H9 (cell line): ENCODE measurements around the gene CHKB. TPM values are rescaled to one million over a fixed set of nuclear protein-coding genes. Genes with fewer than 3 reads are reported as not detected.

Experiments
- DNase-seq: peaks from one replicate; pipeline ENCODE4 v3.0.0-alpha.2; 2017
- H2AFZ ChIP-seq: one replicate; pipeline ENCODE4 v1.6.1; 2013; ENCODE audit warnings: mild to moderate bottlenecking, low read length, control low read depth, moderate library complexity
- H2AK5ac ChIP-seq: 2 replicates; pipeline ENCODE4 v1.6.1; 2013; ENCODE audit warnings: low read length, control low read depth, mixed read lengths; ENCODE audit not compliant: insufficient read length
- H2BK120ac ChIP-seq: one replicate; pipeline ENCODE4 v1.6.1; 2013; ENCODE audit warnings: low read depth, mild to moderate bottlenecking, low read length, control low read depth, inconsistent platforms; ENCODE audit not compliant: poor library complexity, severe bottlenecking
- H2BK12ac ChIP-seq: 2 replicates; pipeline ENCODE4 v1.6.1; 2013; ENCODE audit warnings: low read length, control low read depth, mixed read lengths, low read depth; ENCODE audit not compliant: insufficient read length
- H2BK15ac ChIP-seq: 2 replicates; pipeline ENCODE4 v1.6.1; 2013; ENCODE audit warnings: low read depth, low read length, control low read depth
- H2BK20ac ChIP-seq: one replicate; pipeline ENCODE4 v1.6.1; 2013; ENCODE audit warnings: low read depth, mild to moderate bottlenecking, low read length, control low read depth, inconsistent platforms; ENCODE audit not compliant: poor library complexity, severe bottlenecking
- H2BK5ac ChIP-seq: 2 replicates; pipeline ENCODE4 v1.6.1; 2013; ENCODE audit warnings: low read length, control low read depth, mixed read lengths; ENCODE audit not compliant: insufficient read length
- H3K14ac ChIP-seq: 2 replicates; pipeline ENCODE4 v1.6.1; 2013; ENCODE audit warnings: low read length, control low read depth; ENCODE audit not compliant: insufficient read depth
- H3K18ac ChIP-seq: 2 replicates; pipeline ENCODE4 v1.6.1; 2013; ENCODE audit warnings: low read depth, mild to moderate bottlenecking, mixed read lengths, low read length, control low read depth; ENCODE audit not compliant: insufficient read length
- H3K23ac ChIP-seq: 2 replicates; pipeline ENCODE4 v1.6.1; 2013; ENCODE audit warnings: low read length, control low read depth, mixed read lengths, low read depth; ENCODE audit not compliant: insufficient read length
- H3K23me2 ChIP-seq: 2 replicates; pipeline ENCODE4 v1.6.1; 2013; ENCODE audit warnings: low read depth, mild to moderate bottlenecking, mixed read lengths, low read length, control low read depth; ENCODE audit not compliant: insufficient read length, poor library complexity, severe bottlenecking
- H3K27ac ChIP-seq: 2 replicates; pipeline ENCODE4 v1.5.1; 2013; ENCODE audit warnings: low read length, control low read depth, mixed read lengths, low read depth; ENCODE audit not compliant: insufficient read length
- H3K27me3 ChIP-seq: 2 replicates; pipeline ENCODE4 v1.6.1; 2013; ENCODE audit warnings: low read length, control low read depth, inconsistent platforms; ENCODE audit not compliant: insufficient read depth
- H3K4ac ChIP-seq: 2 replicates; pipeline ENCODE4 v1.6.1; 2013; ENCODE audit warnings: low read depth, mild to moderate bottlenecking, control low read depth, inconsistent platforms, low read length, moderate library complexity
- H3K4me1 ChIP-seq: 2 replicates; pipeline ENCODE4 v1.6.1; 2013; ENCODE audit warnings: low read length, control low read depth, inconsistent platforms; ENCODE audit not compliant: insufficient read depth
- H3K4me2 ChIP-seq: 2 replicates; pipeline ENCODE4 v1.6.1; 2013; ENCODE audit warnings: low read length, control low read depth, mixed read lengths; ENCODE audit not compliant: insufficient read length, insufficient read depth
- H3K56ac ChIP-seq: 2 replicates; pipeline ENCODE4 v1.6.1; 2013; ENCODE audit warnings: low read depth, mild to moderate bottlenecking, mixed read lengths, low read length, control low read depth; ENCODE audit not compliant: insufficient read length
- H3K79me1 ChIP-seq: 2 replicates; pipeline ENCODE4 v1.6.1; 2013; ENCODE audit warnings: low read depth, mild to moderate bottlenecking, moderate library complexity, low read length, control low read depth, inconsistent platforms; ENCODE audit not compliant: insufficient read depth, poor library complexity, severe bottlenecking
- H3K79me2 ChIP-seq: 2 replicates; pipeline ENCODE4 v1.6.1; 2013; ENCODE audit warnings: low read length, control low read depth, inconsistent platforms; ENCODE audit not compliant: insufficient read depth
- H3K9ac ChIP-seq: 2 replicates; pipeline ENCODE4 v1.6.1; 2013; ENCODE audit warnings: low read length, control low read depth, mixed read lengths; ENCODE audit not compliant: insufficient read length; ENCODE audit errors: extremely low read depth
- H3K9me3 ChIP-seq: one replicate; pipeline ENCODE4 v1.6.1; 2013; ENCODE audit warnings: low read depth, low read length, inconsistent platforms; ENCODE audit not compliant: control insufficient read depth
- H3T11ph ChIP-seq: one replicate; pipeline ENCODE4 v1.6.1; 2013; ENCODE audit warnings: mild to moderate bottlenecking, low read length, control low read depth, inconsistent platforms
- H4K20me1 ChIP-seq: one replicate; pipeline ENCODE4 v1.6.1; 2013; ENCODE audit not compliant: control insufficient read depth, insufficient read length, insufficient read depth
- H4K5ac ChIP-seq: 2 replicates; pipeline ENCODE4 v1.6.1; 2013; ENCODE audit warnings: low read depth, mild to moderate bottlenecking, mixed read lengths, low read length, control low read depth; ENCODE audit not compliant: insufficient read length
- H4K8ac ChIP-seq: replicated peaks from 2 replicates; pipeline ENCODE4 v1.6.1; 2013; ENCODE audit warnings: low read length, control low read depth, mixed read lengths, low read depth; ENCODE audit not compliant: insufficient read length
- H4K91ac ChIP-seq: 2 replicates; pipeline ENCODE4 v1.6.1; 2013; ENCODE audit warnings: low read depth, mild to moderate bottlenecking, moderate library complexity, mixed read lengths, low read length, control low read depth; ENCODE audit not compliant: insufficient read length
- H3K27ac Mint-ChIP-seq, 3 experiments: 2 replicates in 2 of 3; 3 replicates in 1 of 3; pipeline ENCODE4 v1.8.0; 2020 to 2021; ENCODE audit warnings: mixed read lengths in 3 of 3, mild to moderate bottlenecking in 1 of 3, moderate library complexity in 1 of 3
- H3K27me3 Mint-ChIP-seq: 2 replicates; pipeline ENCODE4 v1.8.0; 2021; ENCODE audit warnings: low read depth, mild to moderate bottlenecking, moderate library complexity, mixed read lengths
- H3K36me3 Mint-ChIP-seq, 3 experiments: 2 replicates in 2 of 3; 3 replicates in 1 of 3; pipeline ENCODE4 v1.8.0; 2020 to 2021; ENCODE audit warnings: low read depth in 3 of 3, mixed read lengths in 3 of 3; ENCODE audit not compliant: insufficient read depth in 1 of 3
- H3K4me1 Mint-ChIP-seq, 2 experiments: 2 replicates each; pipeline ENCODE4 v1.8.0; 2020; ENCODE audit warnings: mixed read lengths in 2 of 2
- H3K4me3 Mint-ChIP-seq, 2 experiments: 2 replicates in 1 of 2; 3 replicates in 1 of 2; pipeline ENCODE4 v1.8.0; 2020 to 2021; ENCODE audit warnings: mild to moderate bottlenecking in 2 of 2, mixed read lengths in 2 of 2, moderate library complexity in 1 of 2
- H3K9me3 Mint-ChIP-seq, 2 experiments: 2 replicates in 1 of 2; 3 replicates in 1 of 2; pipeline ENCODE4 v1.8.0; 2020; ENCODE audit warnings: mild to moderate bottlenecking in 2 of 2, mixed read lengths in 2 of 2, moderate library complexity in 1 of 2
- WGBS: extraction: QIAGEN DNeasy Blood & Tissue Kit; methylation state at CpG from one replicate; pipeline ENCODE4 v1.1.7; 2013; ENCODE audit warnings: missing lambda C conversion rate, low lambda C conversion rate, mixed read lengths; ENCODE audit not compliant: insufficient read length; ENCODE audit errors: extremely low coverage; 5-methylcytosine and 5-hydroxymethylcytosine counted together
- total RNA-seq: library from RNA; stranded (reverse); gene quantifications from 2 replicates; pipeline ENCODE4 v1.2.1, GENCODE V29; 2021
- TF ChIP-seq, protein P1 (sequence below): fragments of 200-600 bp; sonication (generic); conservative IDR thresholded peaks from 3 replicates; pipeline ENCODE4 v1.8.0; 2021; ENCODE audit warnings: antibody characterized with exemption, mild to moderate bottlenecking

Gene CHKB
- total RNA-seq, 1 experiment from 2014 or later: 64.9 TPM

- H3K18ac ChIP-seq: no peak overlapping the region
- Mint-ChIP-seq H3K4me3 (no peak overlapping the region), H3K9me3 (no peaks in the 10 kb centered on the region; a peak in 1 of 5 replicates), H3K36me3 (no peaks in the 10 kb centered on the region), H3K27me3 (peaks cover 50% of the 10 kb centered on the region), H3K27ac (no peak overlapping the region), H3K4me1 (peaks cover 10 to 11% of the 10 kb centered on the region in 2 experiments)
- H3K14ac ChIP-seq: no peak overlapping the region
- no peak for DNase-seq
- peaks cover 3% of the 10 kb centered on the region for H3K23me2 ChIP-seq
- no peaks in the 10 kb centered on the region for H3K9me3 ChIP-seq
- WGBS: no CpG with 5 or more reads among the region's 5 CpGs
- H4K5ac ChIP-seq: no peak overlapping the region
- H2BK20ac ChIP-seq: no peak overlapping the region
- H3K4ac ChIP-seq: no peak overlapping the region
- no peaks in the 10 kb centered on the region for H3K79me1 ChIP-seq
- no peak overlapping the region for H2AFZ ChIP-seq
- no peak overlapping the region for H2BK5ac ChIP-seq
- H2BK120ac ChIP-seq: no peak overlapping the region
- H3K23ac ChIP-seq: no peak overlapping the region
- H4K91ac ChIP-seq: no peak overlapping the region
- H2AK5ac ChIP-seq: no peak overlapping the region
- H3K27ac ChIP-seq: no peak overlapping the region
- TF ChIP-seq, protein P1, sequence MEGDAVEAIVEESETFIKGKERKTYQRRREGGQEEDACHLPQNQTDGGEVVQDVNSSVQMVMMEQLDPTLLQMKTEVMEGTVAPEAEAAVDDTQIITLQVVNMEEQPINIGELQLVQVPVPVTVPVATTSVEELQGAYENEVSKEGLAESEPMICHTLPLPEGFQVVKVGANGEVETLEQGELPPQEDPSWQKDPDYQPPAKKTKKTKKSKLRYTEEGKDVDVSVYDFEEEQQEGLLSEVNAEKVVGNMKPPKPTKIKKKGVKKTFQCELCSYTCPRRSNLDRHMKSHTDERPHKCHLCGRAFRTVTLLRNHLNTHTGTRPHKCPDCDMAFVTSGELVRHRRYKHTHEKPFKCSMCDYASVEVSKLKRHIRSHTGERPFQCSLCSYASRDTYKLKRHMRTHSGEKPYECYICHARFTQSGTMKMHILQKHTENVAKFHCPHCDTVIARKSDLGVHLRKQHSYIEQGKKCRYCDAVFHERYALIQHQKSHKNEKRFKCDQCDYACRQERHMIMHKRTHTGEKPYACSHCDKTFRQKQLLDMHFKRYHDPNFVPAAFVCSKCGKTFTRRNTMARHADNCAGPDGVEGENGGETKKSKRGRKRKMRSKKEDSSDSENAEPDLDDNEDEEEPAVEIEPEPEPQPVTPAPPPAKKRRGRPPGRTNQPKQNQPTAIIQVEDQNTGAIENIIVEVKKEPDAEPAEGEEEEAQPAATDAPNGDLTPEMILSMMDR: no peak
- no peak overlapping the region for H3T11ph ChIP-seq
- H3K27me3 ChIP-seq: peaks cover 4% of the 10 kb centered on the region; the same call in 1 of the 2 replicates
- H2BK12ac ChIP-seq: no peak overlapping the region
- no peak overlapping the region for H3K4me2 ChIP-seq
- no peak overlapping the region for H3K56ac ChIP-seq
- no peaks in the 10 kb centered on the region for H3K79me2 ChIP-seq
- H3K4me1 ChIP-seq: no peaks in the 10 kb centered on the region; the same call in 1 of the 2 replicates
- no peak overlapping the region for H3K9ac ChIP-seq
- no peaks in the 10 kb centered on the region for H4K20me1 ChIP-seq
- no peak overlapping the region for H2BK15ac ChIP-seq
- no peak overlapping the region for H4K8ac ChIP-seq
Measured at GRCh38 chr22:50597097-50597496, 14.4 kb upstream of the CHKB start.
